RWPE1 (cell line): ENCODE measurements around the gene CNMD.
"Not testable (repeated sequence)": the region's sequence is repeated elsewhere in the genome, so short reads cannot be mapped to it uniquely, and the experiment has no call there.

Experiments
- CTCF ChIA-PET: fragments of 350-600 bp; sonication (Branson Sonifier 250); formaldehyde crosslinking; extraction: SDS; loops from one replicate; lab custom pipeline; 2021; lab: Yijun Ruan, JAX
- POLR2A ChIA-PET: fragments of 400-600 bp; formaldehyde crosslinking; extraction: SDS; loops from one replicate; lab custom pipeline; 2020; ENCODE audit warnings: antibody characterized with exemption; ENCODE audit not compliant: low non-redundant PET; lab: Yijun Ruan, JAX
- DNase-seq: peaks from one replicate; pipeline ENCODE4 v3.0.0; 2012; ENCODE audit warnings: low spot score
- H3K27ac ChIP-seq: fragments of 450-650 bp; 2 replicates; pipeline ENCODE4 v1.5.1; 2017
- CTCF ChIP-seq: fragments of 450-650 bp; conservative IDR thresholded peaks from 2 replicates; pipeline ENCODE4 v1.5.1; 2017; ENCODE audit warnings: low read depth, mild to moderate bottlenecking

The CNMD gene

GRCh38 chr13:52725302-52725701, 14.3 kb downstream of the CNMD start:
- DNase-seq = no peak
- H3K27ac ChIP-seq = no peak overlapping the region
- POLR2A ChIA-PET = no interaction called here
- CTCF ChIA-PET = no interaction called here
- no peak for TF ChIP-seq CTCF

- TF ChIP-seq CTCF = no peak
- no peak for DNase-seq
- no peak overlapping the region for H3K27ac ChIP-seq
- ChIA-PET CTCF (no interaction called here), POLR2A (no interaction called here)
Measured at GRCh38 chr13:52723181-52723580, 16.4 kb downstream of the CNMD start.

GRCh38 chr13:52721356-52721755, 18.3 kb downstream of the CNMD start:
- DNase-seq, POLR2A ChIA-PET, CTCF ChIA-PET, H3K27ac ChIP-seq: not testable (repeated sequence)

GRCh38 chr13:52720904-52721303, 18.7 kb downstream of the CNMD start:
- H3K27ac ChIP-seq, POLR2A ChIA-PET, DNase-seq, CTCF ChIA-PET: not testable (repeated sequence)

- no peak for TF ChIP-seq CTCF
- DNase-seq = no peak
- ChIA-PET CTCF (no interaction called here), POLR2A (no interaction called here)
- no peak overlapping the region for H3K27ac ChIP-seq
Measured at GRCh38 chr13:52713894-52714293, 25.7 kb downstream of the CNMD start.

GRCh38 chr13:52712385-52712784, 27.2 kb downstream of the CNMD start:
- no peak for DNase-seq
- ChIA-PET CTCF (interaction anchor here (0.7 kb wide), 1 partner anchor 185 kb away, joined by 3 read pairs; no protein-coding TSS in a partner anchor), POLR2A (no interaction called here)
- no peak for TF ChIP-seq CTCF
- no peak overlapping the region for H3K27ac ChIP-seq

GRCh38 chr13:52711286-52711685, 28.3 kb downstream of the CNMD start:
- DNase-seq = no peak
- CTCF ChIA-PET = no interaction called here
- no peak for TF ChIP-seq CTCF
- H3K27ac ChIP-seq = no peak overlapping the region
- POLR2A ChIA-PET = no interaction called here

- DNase-seq, POLR2A ChIA-PET, CTCF ChIA-PET, H3K27ac ChIP-seq: not testable (repeated sequence)
Measured at GRCh38 chr13:52708266-52708665, 31.4 kb downstream of the CNMD start.
